H1 (cell line): ENCODE measurements around the gene S100A8. TPM values are rescaled to one million over a fixed set of nuclear protein-coding genes. Genes with fewer than 3 reads are reported as not detected.

ENCODE experiments used
- CTCF ChIA-PET: fragments of 300-600 bp; sonication (Branson Sonifier 250); formaldehyde crosslinking; loops from one replicate; lab custom pipeline; 2021; ENCODE audit not compliant: partially characterized antibody; lab: Charles Lee
- POLR2A ChIA-PET: fragments of 300-600 bp; sonication (Branson Sonifier 250); formaldehyde crosslinking; loops from one replicate; lab custom pipeline; 2021; ENCODE audit warnings: inconsistent platforms; ENCODE audit not compliant: partially characterized antibody; lab: Charles Lee
- DNase-seq, 2 experiments: peaks; one replicate each; pipeline versions ENCODE4 v3.0.0 to v3.0.0-alpha.2; 2010 to 2022; ENCODE audit warnings: low spot score in 2 of 2, low read depth in 1 of 2, mixed read lengths in 1 of 2
- FAIRE-seq: peaks from 2 replicates; lab custom pipeline; 2011; peaks lifted over from hg19 to GRCh38; lab: Jason Lieb, UNC
- H2AFZ ChIP-seq: 2 replicates; pipeline ENCODE4 v1.8.1; 2012; ENCODE audit warnings: low read length, inconsistent platforms
- H2AK5ac ChIP-seq: 2 replicates; pipeline ENCODE4 v1.6.1; 2013; ENCODE audit warnings: low read depth, low read length
- H2BK120ac ChIP-seq: replicated peaks from 2 replicates; pipeline ENCODE3; 2013; ENCODE audit warnings: low read depth, low read length, inconsistent platforms
- H2BK12ac ChIP-seq: 2 replicates; pipeline ENCODE4 v1.6.1; 2013; ENCODE audit warnings: low read depth, low read length
- H2BK15ac ChIP-seq: 2 replicates; pipeline ENCODE4 v1.6.1; 2013; ENCODE audit warnings: low read length
- H2BK20ac ChIP-seq: 2 replicates; pipeline ENCODE4 v1.6.1; 2013; ENCODE audit warnings: low read length
- H2BK5ac ChIP-seq: 2 replicates; pipeline ENCODE4 v1.6.1; 2013; ENCODE audit warnings: low read depth, low read length
- H3K14ac ChIP-seq: 2 replicates; pipeline ENCODE4 v1.6.1; 2013; ENCODE audit warnings: inconsistent platforms; ENCODE audit not compliant: insufficient read length
- H3K18ac ChIP-seq: 2 replicates; pipeline ENCODE4 v1.6.1; 2013; ENCODE audit warnings: low read length; ENCODE audit errors: extremely low read depth
- H3K23ac ChIP-seq: 2 replicates; pipeline ENCODE4 v1.6.1; 2013; ENCODE audit warnings: inconsistent platforms; ENCODE audit not compliant: insufficient read length
- H3K23me2 ChIP-seq: 2 replicates; pipeline ENCODE4 v1.6.1; 2013; ENCODE audit warnings: low read depth, low read length
- H3K27ac ChIP-seq: 2 replicates; pipeline ENCODE4 v1.6.1; 2011; ENCODE audit warnings: low read depth, low read length, inconsistent platforms
- H3K27me3 ChIP-seq, 4 experiments: replicated peaks in 1 of 4; 1 replicate in 1 of 4; 2 replicates in 3 of 4; pipeline versions ENCODE4 v1.6.1 to v1.8.1; 2011 to 2013; ENCODE audit warnings: low read length in 3 of 4, mild to moderate bottlenecking in 3 of 4, inconsistent platforms in 2 of 4, mixed read lengths in 2 of 4, moderate library complexity in 1 of 4; ENCODE audit not compliant: control insufficient read depth in 3 of 4, insufficient read depth in 3 of 4; ENCODE audit errors: extremely low read depth in 1 of 4
- H3K36me3 ChIP-seq, 4 experiments: 2 replicates each; pipeline versions ENCODE4 v1.6.1 to v1.8.1; 2011 to 2013; ENCODE audit warnings: mild to moderate bottlenecking in 4 of 4, low read length in 3 of 4, moderate library complexity in 2 of 4, control low read depth in 1 of 4, inconsistent platforms in 1 of 4; ENCODE audit not compliant: insufficient read depth in 4 of 4, control insufficient read depth in 2 of 4
- H3K4ac ChIP-seq: replicated peaks from 2 replicates; pipeline ENCODE3; 2013; ENCODE audit warnings: low read length, low read depth, mixed read lengths, inconsistent platforms; ENCODE audit not compliant: insufficient read length
- H3K4me1 ChIP-seq, 4 experiments: replicated peaks in 1 of 4; 1 replicate in 1 of 4; 2 replicates in 3 of 4; pipeline versions ENCODE4 v1.6.1 to v1.8.1; 2011 to 2013; ENCODE audit warnings: low read length in 3 of 4, inconsistent platforms in 2 of 4, mixed read lengths in 1 of 4; ENCODE audit not compliant: insufficient read depth in 4 of 4, control insufficient read depth in 3 of 4
- H3K4me2 ChIP-seq, 2 experiments: 2 replicates each; pipeline versions ENCODE4 v1.6.1 to v1.8.1; 2011 to 2013; ENCODE audit warnings: low read depth in 2 of 2, low read length in 2 of 2, control low read depth in 1 of 2, inconsistent platforms in 1 of 2, mild to moderate bottlenecking in 1 of 2; ENCODE audit not compliant: insufficient read depth in 1 of 2
- H3K4me3 ChIP-seq, 4 experiments: fragments of 200-600, 300-600 bp in 1 of 4; sonication (generic), shearing (Covaris generic), sonication (Bioruptor Twin) in 1 of 4; 2 replicates each; pipeline versions ENCODE4 v1.5.1 to v1.8.1; 2011 to 2016; ENCODE audit warnings: low read length in 4 of 4, low read depth in 3 of 4, control low read depth in 2 of 4, inconsistent platforms in 2 of 4, mild to moderate bottlenecking in 2 of 4, mixed read lengths in 1 of 4, moderate library complexity in 1 of 4; ENCODE audit not compliant: insufficient read depth in 2 of 4; ENCODE audit errors: extremely low read depth in 1 of 4
- H3K56ac ChIP-seq: replicated peaks from 2 replicates; pipeline ENCODE3; 2013; ENCODE audit warnings: low read depth, mild to moderate bottlenecking, mixed read lengths, low read length, inconsistent platforms; ENCODE audit not compliant: insufficient read length
- H3K79me1 ChIP-seq: 2 replicates; pipeline ENCODE4 v1.6.1; 2013; ENCODE audit warnings: low read depth, low read length, control low read depth
- H3K79me2 ChIP-seq, 2 experiments: 2 replicates each; pipeline versions ENCODE4 v1.6.1 to v1.8.1; 2012 to 2013; ENCODE audit warnings: low read length in 2 of 2, mild to moderate bottlenecking in 2 of 2, inconsistent platforms in 1 of 2; ENCODE audit not compliant: insufficient read depth in 2 of 2, control insufficient read depth in 1 of 2
- H3K9ac ChIP-seq, 4 experiments: replicated peaks in 1 of 4; 1 replicate in 1 of 4; 2 replicates in 3 of 4; pipeline versions ENCODE4 v1.6.1 to v1.8.1; 2011 to 2013; ENCODE audit warnings: low read depth in 3 of 4, low read length in 3 of 4, control low read depth in 2 of 4, mild to moderate bottlenecking in 2 of 4, moderate library complexity in 2 of 4, inconsistent platforms in 1 of 4; ENCODE audit errors: extremely low read depth in 1 of 4
- H3K9me3 ChIP-seq, 2 experiments: 2 replicates each; pipeline versions ENCODE4 v1.6.1 to v1.8.1; 2012 to 2013; ENCODE audit warnings: mild to moderate bottlenecking in 2 of 2, moderate library complexity in 2 of 2, control low read depth in 1 of 2, inconsistent platforms in 1 of 2, low read depth in 1 of 2, low read length in 1 of 2, mixed read lengths in 1 of 2; ENCODE audit not compliant: insufficient read depth in 2 of 2
- H4K20me1 ChIP-seq, 2 experiments: replicated peaks in 1 of 2; 2 replicates each; pipeline versions ENCODE3 to v1.8.1; 2011 to 2013; ENCODE audit warnings: inconsistent platforms in 2 of 2, low read length in 2 of 2, mild to moderate bottlenecking in 1 of 2; ENCODE audit not compliant: insufficient read depth in 2 of 2, control insufficient read depth in 1 of 2
- H4K5ac ChIP-seq: 2 replicates; pipeline ENCODE4 v1.6.1; 2013; ENCODE audit warnings: low read length, low read depth, mixed read lengths, inconsistent platforms; ENCODE audit not compliant: insufficient read length
- H4K8ac ChIP-seq: 2 replicates; pipeline ENCODE4 v1.8.0; 2013; ENCODE audit warnings: mild to moderate bottlenecking, moderate library complexity, low read length, inconsistent platforms; ENCODE audit not compliant: insufficient read depth; ENCODE audit errors: extremely low read depth
- H4K91ac ChIP-seq: replicated peaks from 2 replicates; pipeline ENCODE3; 2013; ENCODE audit warnings: low read length, mixed read lengths, inconsistent platforms; ENCODE audit not compliant: insufficient read length
- EZH2 ChIP-seq: fragments of 200-600 bp; sonication (generic); IDR thresholded peaks from 2 replicates; pipeline ENCODE4 v1.7.1; 2012; ENCODE audit warnings: low read depth, mild to moderate bottlenecking, moderate library complexity, low read length, inconsistent platforms; ENCODE audit not compliant: severe bottlenecking
- GTF2F1 ChIP-seq: IDR thresholded peaks from 2 replicates; pipeline ENCODE4 v1.6.1; 2012; ENCODE audit warnings: low read depth, low read length, improper control_type of control experiment, borderline replicate concordance
- HDAC2 ChIP-seq, 2 experiments: fragments of 300-600 bp in 1 of 2; sonication (generic) in 1 of 2; IDR thresholded peaks; 2 replicates each; pipeline ENCODE4 v1.6.1; 2011 to 2012; ENCODE audit warnings: low read depth in 2 of 2, low read length in 2 of 2, mild to moderate bottlenecking in 2 of 2, moderate library complexity in 2 of 2, borderline replicate concordance in 1 of 2, inconsistent platforms in 1 of 2
- KDM5A ChIP-seq: fragments of 200-600 bp; IDR thresholded peaks from 2 replicates; pipeline ENCODE4 v1.7.1; 2012; ENCODE audit warnings: mild to moderate bottlenecking, low read length, inconsistent platforms, mixed read lengths
- NRF1 ChIP-seq: IDR thresholded peaks from 2 replicates; pipeline ENCODE4 v1.6.1; 2011; ENCODE audit warnings: mild to moderate bottlenecking, low read depth, low read length, improper control_type of control experiment
- PHF8 ChIP-seq: fragments of 200-600 bp; sonication (generic); conservative IDR thresholded peaks from 2 replicates; pipeline ENCODE4 v1.7.1; 2012; ENCODE audit warnings: low read depth, mild to moderate bottlenecking, inconsistent platforms, low read length, moderate library complexity
- SAP30 ChIP-seq: fragments of 300-600 bp; sonication (generic); IDR thresholded peaks from 2 replicates; pipeline ENCODE4 v1.7.1; 2012; ENCODE audit warnings: low read length, moderate library complexity, mild to moderate bottlenecking, inconsistent platforms; ENCODE audit not compliant: insufficient read depth, insufficient replicate concordance
- SRF ChIP-seq: IDR thresholded peaks from 2 replicates; pipeline ENCODE4 v1.6.1; 2011; ENCODE audit warnings: mild to moderate bottlenecking, low read depth, low read length, moderate library complexity
- TCF12 ChIP-seq: IDR thresholded peaks from 2 replicates; pipeline ENCODE4 v1.6.1; 2011; ENCODE audit warnings: low read depth, mild to moderate bottlenecking, low read length
- WGBS, 2 experiments: shearing (Covaris generic) in 1 of 2; methylation state at CpG; one replicate each; pipeline versions ENCODE4 v1.1.6 to v1.1.7; 2013 to 2015; ENCODE audit warnings: low lambda C conversion rate in 2 of 2, mixed read lengths in 2 of 2, inconsistent platforms in 1 of 2, low coverage in 1 of 2, missing lambda C conversion rate in 1 of 2; ENCODE audit not compliant: insufficient replicate concordance in 2 of 2, insufficient coverage in 1 of 2, insufficient read length in 1 of 2; ENCODE audit errors: extremely low coverage in 1 of 2, missing lambda C conversion rate in 1 of 2; 5-methylcytosine and 5-hydroxymethylcytosine counted together
- polyA plus RNA-seq, 7 experiments: library from polyadenylated mRNA; depleted of rRNA in 3 of 7; stranded (reverse) in 5 of 7; unstranded in 2 of 7; fragments of >200 nt in 5 of 7; fragments of 200-250 nt in 2 of 7; gene quantifications; 1 replicate in 5 of 7; 2 replicates in 1 of 7; 4 replicates in 1 of 7; pipeline versions ENCODE4 v1.2.1 to v1.2.3, GENCODE V29; 2011 to 2013; ENCODE audit warnings: missing spikeins in 2 of 7, mixed read lengths in 2 of 7
- total RNA-seq: library from RNA; stranded (reverse); fragmentation: NEBNext Ultra II Directional; extraction: Animal tissue kit (Norgen Biotek cat#: 25700); gene quantifications from 2 replicates; pipeline ENCODE4 v1.2.1, GENCODE V29; 2021

S100A8 gene
- total and polyA plus RNA-seq, 2 of the 8 experiments (the other 6 are each of a cell fraction or from before 2014, with no cell fraction given) = not detected

GRCh38 chr1:153387001-153387400, 3.9 kb downstream of the S100A8 start:
- H3K18ac ChIP-seq = no peak overlapping the region
- no peaks in the 10 kb centered on the region for H3K23me2 ChIP-seq
- no peak overlapping the region for H2AK5ac ChIP-seq
- DNase-seq (no peak), FAIRE-seq (no peak)
- H3K79me1 ChIP-seq = no peaks in the 10 kb centered on the region
- H3K79me2 ChIP-seq = no peaks in the 10 kb centered on the region
- no peak overlapping the region for H2BK20ac ChIP-seq
- POLR2A ChIA-PET = interaction anchor here (0.7 kb wide), 1 partner anchor 227 kb away, joined by 3 read pairs; no protein-coding TSS in a partner anchor
- H4K5ac ChIP-seq = no peak overlapping the region
- H3K9me3 ChIP-seq = no peaks in the 10 kb centered on the region
- H3K4ac ChIP-seq = no peak overlapping the region
- H4K91ac ChIP-seq = no peak overlapping the region
- H3K9ac ChIP-seq = no peak overlapping the region
- no peak overlapping the region for H2AFZ ChIP-seq
- WGBS, 2 experiments = 78% methylated on average over 4 of the region's 4 CpGs; no CpG with 5 or more reads in 1 of the 2 experiments
- H3K4me3 ChIP-seq = no peak overlapping the region
- H2BK120ac ChIP-seq = no peak overlapping the region
- CTCF ChIA-PET = interaction anchor here (0.8 to 2.3 kb wide), 6 partner anchors 13 to 116 kb away, joined by 3 to 10 read pairs (median 4); no protein-coding TSS in a partner anchor
- no peaks in the 10 kb centered on the region for H3K4me1 ChIP-seq
- TF ChIP-seq HDAC2 (IDR thresholded peaks at IDR 0.05; ENCODE audit: borderline replicate concordance in 1 of 2, low read depth in 2 of 2, low read length in 2 of 2) (no peak), GTF2F1 (no peak), EZH2 (no peak), PHF8 (no peak), TCF12 (no peak), NRF1 (no peak), SAP30 (no peak), SRF (no peak), KDM5A (no peak)
- peaks cover 0 to 2% (median 0%) of the 10 kb centered on the region in 4 experiments; a peak in 1 of 7 replicates for H3K27me3 ChIP-seq
- H3K36me3 ChIP-seq = no peaks in the 10 kb centered on the region
- no peak overlapping the region for H3K23ac ChIP-seq
- H3K27ac ChIP-seq = no peak overlapping the region
- H2BK5ac ChIP-seq = no peak overlapping the region
- H4K8ac ChIP-seq = no peak overlapping the region
- H2BK15ac ChIP-seq = no peak overlapping the region
- H3K4me2 ChIP-seq = no peak overlapping the region
- H3K56ac ChIP-seq = no peak overlapping the region
- no peak overlapping the region for H2BK12ac ChIP-seq
- no peaks in the 10 kb centered on the region for H4K20me1 ChIP-seq
- H3K14ac ChIP-seq = no peak overlapping the region
